ENCODE data around the gene TAC3.

Gene TAC3

GRCh38 chr12:56993346-56993745 is 23.0 kb downstream of the TAC3 start:
- ChIA-PET CTCF (interaction anchor here (1.1 to 2.6 kb wide), 6 partner anchors 9 to 240 kb away, joined by 3 to 15 read pairs (median 9); partner anchors contain the start of gene HSD17B6), POLR2A (no interaction called here)
- DNase-seq (ENCODE audit: low read depth, low spot score), result no peak
- TF ChIP-seq CTCF (IDR thresholded peaks at IDR 0.05; ENCODE audit: insufficient read depth, low read length, missing control alignments), result no peak
- H3K4me3 ChIP-seq (ENCODE audit: low read depth, low read length), result no peak overlapping the region

GRCh38 chr12:56991319-56992246 is 24.7 kb downstream of the TAC3 start:
- DNase-seq (ENCODE audit: low read depth, low spot score), result no peak
- no peak for TF ChIP-seq CTCF (IDR thresholded peaks at IDR 0.05; ENCODE audit: insufficient read depth, low read length, missing control alignments)
- H3K4me3 ChIP-seq (ENCODE audit: low read depth, low read length), result no peak overlapping the region
- ChIA-PET POLR2A (no interaction called here), CTCF (interaction anchor here (0.8 to 2.0 kb wide), 5 partner anchors 10 to 234 kb away, joined by 3 to 9 read pairs (median 6); partner anchors contain the start of gene HSD17B6)

- TF ChIP-seq CTCF (IDR thresholded peaks at IDR 0.05; ENCODE audit: insufficient read depth, low read length, missing control alignments), result no peak
- H3K4me3 ChIP-seq (ENCODE audit: low read depth, low read length), result no peak overlapping the region
- CTCF ChIA-PET, result interaction anchor here (0.8 to 2.0 kb wide), 5 partner anchors 11 to 233 kb away, joined by 3 to 9 read pairs (median 6); partner anchors contain the start of gene HSD17B6
- POLR2A ChIA-PET, result no interaction called here
- no peak for DNase-seq (ENCODE audit: low read depth, low spot score)
Measured at GRCh38 chr12:56990648-56991318, 25.5 kb downstream of the TAC3 start.

- ChIA-PET CTCF (interaction anchor here (1.7 to 5.0 kb wide), 3 partner anchors 12 to 231 kb away, joined by 8 to 303 read pairs (median 92); partner anchors contain the start of genes HSD17B6, PRIM1 and ZBTB39), POLR2A (no interaction called here)
- H3K4me3 ChIP-seq (ENCODE audit: low read depth, low read length), result no peak overlapping the region
- DNase-seq (ENCODE audit: low read depth, low spot score), result no peak
- TF ChIP-seq CTCF (IDR thresholded peaks at IDR 0.05; ENCODE audit: insufficient read depth, low read length, missing control alignments), result no peak
Measured at GRCh38 chr12:56989861-56990610, 26.3 kb downstream of the TAC3 start.

GRCh38 chr12:56988207-56988739 is 28.1 kb downstream of the TAC3 start:
- TF ChIP-seq CTCF (IDR thresholded peaks at IDR 0.05; ENCODE audit: insufficient read depth, low read length, missing control alignments), result no peak
- ChIA-PET CTCF (interaction anchor here (0.6 to 5.0 kb wide), 33 partner anchors 9 to 353 kb away, joined by 3 to 303 read pairs (median 4); partner anchors contain the start of genes HSD17B6, PRIM1 and ZBTB39), POLR2A (interaction anchor here (1.0 kb wide), 1 partner anchor 11 kb away, joined by 3 read pairs; no protein-coding TSS in a partner anchor)
- DNase-seq (ENCODE audit: low read depth, low spot score), result no peak
- H3K4me3 ChIP-seq (ENCODE audit: low read depth, low read length), result no peak overlapping the region

Measured in AG04449 (cell line).